Measurements from ENCODE around the gene MED20.

DNA sequence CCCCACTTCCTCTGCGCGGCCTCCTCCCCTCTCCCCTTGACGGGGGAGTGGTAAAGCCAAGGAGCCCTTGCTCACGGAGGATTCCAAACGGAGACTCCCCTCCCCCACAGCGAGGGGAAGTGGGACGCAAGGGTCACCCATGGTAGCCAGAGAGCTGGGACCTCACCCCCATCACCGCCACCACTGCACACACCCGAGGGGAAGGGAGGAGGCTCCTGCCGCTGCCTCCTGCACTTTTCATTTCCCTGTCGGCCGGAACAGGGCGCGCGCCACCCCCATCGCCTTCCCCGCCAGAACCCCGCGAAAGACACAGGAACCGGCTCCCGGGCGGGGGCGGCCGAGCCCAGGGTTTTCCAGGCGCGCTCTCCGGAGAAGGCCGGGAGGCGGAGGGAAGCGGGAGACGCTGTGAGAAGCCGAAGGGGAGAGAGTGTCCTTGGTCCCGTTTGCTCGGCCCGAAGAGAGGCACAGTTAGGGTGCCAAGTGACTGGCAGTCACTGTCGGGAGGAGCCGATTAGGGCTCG is 19.9 kb upstream of the MED20 start:
- TF ChIP-seq, protein P1, sequence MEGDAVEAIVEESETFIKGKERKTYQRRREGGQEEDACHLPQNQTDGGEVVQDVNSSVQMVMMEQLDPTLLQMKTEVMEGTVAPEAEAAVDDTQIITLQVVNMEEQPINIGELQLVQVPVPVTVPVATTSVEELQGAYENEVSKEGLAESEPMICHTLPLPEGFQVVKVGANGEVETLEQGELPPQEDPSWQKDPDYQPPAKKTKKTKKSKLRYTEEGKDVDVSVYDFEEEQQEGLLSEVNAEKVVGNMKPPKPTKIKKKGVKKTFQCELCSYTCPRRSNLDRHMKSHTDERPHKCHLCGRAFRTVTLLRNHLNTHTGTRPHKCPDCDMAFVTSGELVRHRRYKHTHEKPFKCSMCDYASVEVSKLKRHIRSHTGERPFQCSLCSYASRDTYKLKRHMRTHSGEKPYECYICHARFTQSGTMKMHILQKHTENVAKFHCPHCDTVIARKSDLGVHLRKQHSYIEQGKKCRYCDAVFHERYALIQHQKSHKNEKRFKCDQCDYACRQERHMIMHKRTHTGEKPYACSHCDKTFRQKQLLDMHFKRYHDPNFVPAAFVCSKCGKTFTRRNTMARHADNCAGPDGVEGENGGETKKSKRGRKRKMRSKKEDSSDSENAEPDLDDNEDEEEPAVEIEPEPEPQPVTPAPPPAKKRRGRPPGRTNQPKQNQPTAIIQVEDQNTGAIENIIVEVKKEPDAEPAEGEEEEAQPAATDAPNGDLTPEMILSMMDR (IDR thresholded peaks at IDR 0.05): no peak
- TF ChIP-seq EP300 (IDR thresholded peaks at IDR 0.05): no peak
- TF ChIP-seq POLR2A (IDR thresholded peaks at IDR 0.05): no peak

Measured in stomach (tissue), 4 donors.